Heart right ventricle (tissue), 16 donors: ENCODE results near the gene NUP205. TPM values are rescaled to one million over a fixed set of nuclear protein-coding genes. Genes with fewer than 3 reads are reported as not detected.

ENCODE experiments used
- ATAC-seq, 8 donors: fragments of 200-7000 bp; cut with Tn5 transposase; one replicate each; pipeline ENCODE4 v1.9.1; 2020; ENCODE audit warnings: mild to moderate bottlenecking in 8 of 8, moderate library complexity in 8 of 8, moderate number of reproducible peaks in 1 of 8
- DNase-seq, 2 donors: peaks; one replicate each; pipeline ENCODE4 v3.0.0-alpha.2; 2020
- H3K27ac ChIP-seq, 10 donors: fragments of 200-600 bp; sonication (generic) in 2 of 10; one replicate each; pipeline versions ENCODE4 v1.5.0 to v1.8.0; 2020 to 2022; ENCODE audit warnings: mild to moderate bottlenecking in 3 of 10
- H3K27me3 ChIP-seq, 7 donors: fragments of 200-600 bp; one replicate each; pipeline ENCODE4 v1.8.0; 2021 to 2022; ENCODE audit warnings: mild to moderate bottlenecking in 2 of 7
- H3K36me3 ChIP-seq, 9 donors: fragments of 200-600 bp; sonication (generic) in 1 of 9; one replicate each; pipeline versions ENCODE4 v1.5.0 to v1.8.0; 2020 to 2022; ENCODE audit warnings: mild to moderate bottlenecking in 2 of 9
- H3K4me1 ChIP-seq, 9 donors: fragments of 200-600 bp; sonication (generic) in 1 of 9; one replicate each; pipeline versions ENCODE4 v1.5.0 to v1.8.0; 2020 to 2022; ENCODE audit warnings: mild to moderate bottlenecking in 4 of 9
- H3K4me3 ChIP-seq, 10 donors: fragments of 200-600 bp; sonication (generic) in 2 of 10; one replicate each; pipeline versions ENCODE4 v1.5.0 to v1.8.0; 2020 to 2022; ENCODE audit warnings: mild to moderate bottlenecking in 7 of 10, moderate library complexity in 2 of 10
- H3K9me3 ChIP-seq, 11 donors: fragments of 200-600 bp in 10 of 11; sonication (generic) in 2 of 11; one replicate each; pipeline versions ENCODE4 v1.5.0 to v1.8.0; 2013 to 2022; ENCODE audit warnings: mild to moderate bottlenecking in 2 of 11, control low read depth in 1 of 11, moderate library complexity in 1 of 11
- CTCF ChIP-seq, 9 donors: fragments of 200-600 bp; sonication (generic) in 2 of 9; IDR thresholded peaks; one replicate each; pipeline versions ENCODE4 v1.5.0 to v1.8.0; 2021 to 2022; ENCODE audit warnings: antibody characterized with exemption in 9 of 9, mild to moderate bottlenecking in 5 of 9, moderate library complexity in 1 of 9
- WGBS, 2 donors: extraction: QIAGEN DNeasy Blood & Tissue Kit; methylation state at CpG; one replicate each; pipeline ENCODE4 v1.1.7; 2013; ENCODE audit warnings: inconsistent platforms in 1 of 2; 5-methylcytosine and 5-hydroxymethylcytosine counted together
- intact Hi-C, 10 donors: fragments of 100-400 bp; cut with DNase I; formaldehyde crosslinking; loops; one replicate each; pipeline versions ENCODE4 v1.11.1 to v1.14.2; 2022
- polyA plus RNA-seq, 2 donors: library from polyadenylated mRNA; stranded (reverse); fragments of 200-250 nt; gene quantifications; one replicate each; pipeline ENCODE4 v1.2.3, GENCODE V29; 2013
- total RNA-seq, 10 donors: library from RNA; stranded (reverse); fragmentation: NEBNext Ultra II Directional in 3 of 10; extraction: Animal tissue kit (Norgen Biotek cat#: 25700) in 3 of 10; gene quantifications; one replicate each; pipeline versions ENCODE4 v1.2.1 to v1.2.4, GENCODE V29; 2021 to 2023
- donor health status: Arrhythmogenic right ventricular cardiomyopathy.
- donor health status: ischemic (EF 13 %, LVEDD 7.1; RV severe dilation, severe dysfunction).
- donor health status: healthy with polysubstance abuse.
- donor health status: DM: no; HTN: yes; CAD: no.
- donor health status: DM: no; HTN: no; CAD: no.
- donor health status: ischemic (EF 25% LVEDD 6.9; RV normal size, moderate dysfunction).
- donor health status: ischemic (EF 25% LVEDD 5.7; RV mildly dilated, moderate dysfunction).
- donor health status: healthy.
- donor health status: DM: yes; HTN: yes; CAD: no.
- donor health status: Ischemic cardiomyopathy.
- donor health status: ischemic (EF 35%, LVEDD 5.7; RV mildly dilated, moderate dysfunction).
- donor health status: nonischemic (EF 11% LVEDD 7.7; RV severe dilation, severe dysfunction).
- donor health status: DM: yes; HTN: yes; CAD: no.
- donor health status: PGD.
- donor health status: ischemic (EF 29% LVEDD 5.4; RV normal size, mild dysfunction).
- donor health status: nonischemic (EF 23%, LVEDD 6.1; RV moderate dilation, normal function).

Gene NUP205
- total and polyA plus RNA-seq, 12 donors: 11.6 to 23.6 (median 14.1) TPM

GRCh38 chr7:135571834-135572233, 14.1 kb downstream of the NUP205 start:
- ATAC-seq (no peak), DNase-seq (no peak)
- TF ChIP-seq CTCF (IDR thresholded peaks at IDR 0.05): no peak
- intact Hi-C loops: no loop called here
- peaks cover 0 to 6% (median 0%) of the 10 kb centered on the region in 9 donors for H3K4me1 ChIP-seq
- H3K36me3 ChIP-seq: peaks cover 0 to 59% (median 33%) of the 10 kb centered on the region in 9 donors
- H3K9me3 ChIP-seq: no peaks in the 10 kb centered on the region
- no peaks in the 10 kb centered on the region for H3K27me3 ChIP-seq
- 79 to 98% methylated on average over 3 of the region's 3 CpGs for WGBS, 2 donors
- no peak overlapping the region for H3K27ac ChIP-seq
- H3K4me3 ChIP-seq: no peak overlapping the region

- H3K4me3 ChIP-seq: no peak overlapping the region
- H3K36me3 ChIP-seq: peaks cover 0 to 76% (median 47%) of the 10 kb centered on the region in 9 donors
- DNase-seq (no peak), ATAC-seq (no peak)
- 76 to 81% methylated on average over 2 of the region's 2 CpGs for WGBS, 2 donors
- H3K9me3 ChIP-seq: no peaks in the 10 kb centered on the region
- intact Hi-C loops: no loop called here
- H3K27me3 ChIP-seq: no peaks in the 10 kb centered on the region
- H3K4me1 ChIP-seq: peaks cover 0 to 6% (median 0%) of the 10 kb centered on the region in 9 donors
- TF ChIP-seq CTCF (IDR thresholded peaks at IDR 0.05): no peak
- H3K27ac ChIP-seq: no peak overlapping the region
These were observed 15.8 kb downstream of the NUP205 start for GRCh38 chr7:135573541-135573940.

- no peak overlapping the region for H3K27ac ChIP-seq
- intact Hi-C loops: no loop called here
- WGBS, 2 donors: 94 to 96% methylated on average over 4 of the region's 4 CpGs
- H3K4me1 ChIP-seq: peaks cover 0 to 6% (median 0%) of the 10 kb centered on the region in 9 donors
- DNase-seq: no peak
- no peak for TF ChIP-seq CTCF (IDR thresholded peaks at IDR 0.05)
- no peaks in the 10 kb centered on the region for H3K9me3 ChIP-seq
- ATAC-seq: no peak
- H3K4me3 ChIP-seq: no peak overlapping the region
- peaks cover 0 to 94% (median 53%) of the 10 kb centered on the region in 9 donors for H3K36me3 ChIP-seq
- H3K27me3 ChIP-seq: no peaks in the 10 kb centered on the region
These were observed 17.6 kb downstream of the NUP205 start for GRCh38 chr7:135575296-135575695.

GRCh38 chr7:135578569-135578968, 20.9 kb downstream of the NUP205 start:
- Histone ChIP-seq H3K36me3 (peaks cover 0 to 100% (median 72%) of the 10 kb centered on the region in 9 donors), H3K4me3 (no peak overlapping the region), H3K4me1 (peaks cover 0 to 3% (median 0%) of the 10 kb centered on the region in 9 donors), H3K9me3 (no peaks in the 10 kb centered on the region), H3K27me3 (no peaks in the 10 kb centered on the region), H3K27ac (no peak overlapping the region)
- no peak for DNase-seq
- intact Hi-C loops: no loop called here
- no peak for TF ChIP-seq CTCF (IDR thresholded peaks at IDR 0.05)
- ATAC-seq: no peak
- 84 to 88% methylated on average over 3 of the region's 3 CpGs for WGBS, 2 donors
